SK-N-SH (cell line): Measurements from ENCODE around the gene SAMD4B. TPM values are rescaled to one million over a fixed set of nuclear protein-coding genes. Genes with fewer than 3 reads are reported as not detected.

Experiments
- CTCF ChIA-PET: fragments of 300-600, 350-600 bp; formaldehyde crosslinking; extraction: SDS; loops from one replicate; lab custom pipeline; 2021; lab: Yijun Ruan, JAX
- POLR2A ChIA-PET: fragments of 350-600 bp; sonication (Branson Sonifier 250); formaldehyde crosslinking; extraction: SDS; loops from one replicate; lab custom pipeline; 2020; ENCODE audit warnings: antibody characterized with exemption, inconsistent platforms; lab: Yijun Ruan, JAX
- DNase-seq: peaks from one replicate; pipeline ENCODE4 v3.0.0; 2012
- H2AFZ ChIP-seq: fragments of 200-600 bp; sonication (generic); 2 replicates; pipeline ENCODE4 v1.8.1; 2016; ENCODE audit warnings: antibody characterized with exemption, mild to moderate bottlenecking, low read depth
- H3F3A ChIP-seq: fragments of 200-600 bp; sonication (generic); replicated peaks from 2 replicates; pipeline ENCODE3; 2016; ENCODE audit warnings: antibody characterized with exemption, mild to moderate bottlenecking; ENCODE audit not compliant: insufficient read depth
- H3K27ac ChIP-seq, 2 experiments: fragments of 200-500 bp in 1 of 2; fragments of 200-600 bp in 1 of 2; sonication (Bioruptor generic) in 1 of 2; sonication (generic), shearing (Covaris generic) in 1 of 2; 2 replicates each; pipeline versions ENCODE4 v1.5.1 to v1.6.1; 2014 to 2016; ENCODE audit warnings: low read depth in 2 of 2, inconsistent platforms in 1 of 2, low read length in 1 of 2, mild to moderate bottlenecking in 1 of 2, mixed read lengths in 1 of 2
- H3K27me3 ChIP-seq: fragments of 200-600 bp; sonication (generic), shearing (Covaris generic); 2 replicates; pipeline ENCODE4 v1.6.1; 2016; ENCODE audit warnings: mixed run types; ENCODE audit not compliant: insufficient read depth
- H3K36me3 ChIP-seq, 2 experiments: fragments of 200-500 bp in 1 of 2; fragments of 200-600 bp in 1 of 2; sonication (Bioruptor generic) in 1 of 2; sonication (generic) in 1 of 2; replicated peaks in 1 of 2; 2 replicates each; pipeline versions ENCODE3 to v1.5.1; 2014 to 2016; ENCODE audit warnings: low read length in 1 of 2, mild to moderate bottlenecking in 1 of 2; ENCODE audit not compliant: insufficient read depth in 2 of 2, control insufficient read depth in 1 of 2
- H3K4me1 ChIP-seq, 2 experiments: fragments of 200-500 bp in 1 of 2; fragments of 200-600 bp in 1 of 2; sonication (Bioruptor generic) in 1 of 2; sonication (generic), shearing (Covaris generic) in 1 of 2; 2 replicates each; pipeline versions ENCODE4 v1.5.1 to v1.6.1; 2014 to 2016; ENCODE audit warnings: low read depth in 1 of 2, low read length in 1 of 2, mixed run types in 1 of 2; ENCODE audit not compliant: insufficient read depth in 2 of 2, control insufficient read depth in 1 of 2
- H3K4me2 ChIP-seq: fragments of 200-600 bp; sonication (generic), shearing (Covaris generic); 2 replicates; pipeline ENCODE4 v1.6.1; 2017; ENCODE audit warnings: mixed run types
- H3K4me3 ChIP-seq, 2 experiments: fragments of 200-500 bp in 1 of 2; fragments of 200-600 bp in 1 of 2; sonication (Bioruptor generic) in 1 of 2; sonication (generic), shearing (Covaris generic) in 1 of 2; 2 replicates each; pipeline versions ENCODE4 v1.5.1 to v1.8.1; 2014 to 2016; ENCODE audit warnings: low read depth in 2 of 2, inconsistent platforms in 1 of 2, low read length in 1 of 2, mild to moderate bottlenecking in 1 of 2, mixed read lengths in 1 of 2, moderate library complexity in 1 of 2
- H3K79me2 ChIP-seq: fragments of 200-600 bp; sonication (generic); 2 replicates; pipeline ENCODE4 v1.8.1; 2017; ENCODE audit warnings: mild to moderate bottlenecking; ENCODE audit not compliant: insufficient read depth
- H3K9ac ChIP-seq: fragments of 200-600 bp; sonication (generic); 2 replicates; pipeline ENCODE4 v1.6.1; 2017; ENCODE audit warnings: mixed run types
- H3K9me2 ChIP-seq: fragments of 200-600 bp; sonication (generic); 2 replicates; pipeline ENCODE4 v1.6.1; 2017; ENCODE audit warnings: mixed run types
- H3K9me3 ChIP-seq: fragments of 200-600 bp; sonication (generic); 2 replicates; pipeline ENCODE4 v1.6.1; 2017; ENCODE audit warnings: mixed run types, mild to moderate bottlenecking, moderate library complexity
- H4K20me1 ChIP-seq: fragments of 200-600 bp; sonication (generic); 2 replicates; pipeline ENCODE4 v1.6.1; 2017; ENCODE audit warnings: mild to moderate bottlenecking, mixed run types; ENCODE audit not compliant: insufficient read depth
- CHD2 ChIP-seq: fragments of 150-350 bp; IDR thresholded peaks from 2 replicates; pipeline ENCODE4 v1.6.1; 2018; ENCODE audit warnings: low read length; ENCODE audit not compliant: partially characterized antibody
- ELF1 ChIP-seq: IDR thresholded peaks from 2 replicates; pipeline ENCODE4 v1.4.0; 2012
- EZH2phosphoT487 ChIP-seq: fragments of 200-600 bp; sonication (generic); IDR thresholded peaks from 2 replicates; pipeline ENCODE4 v1.6.1; 2017; ENCODE audit warnings: low read depth, mixed run types, mild to moderate bottlenecking, antibody characterized with exemption, moderate library complexity, borderline replicate concordance
- FOXJ3 ChIP-seq: sonication (generic); formaldehyde crosslinking; IDR thresholded peaks from 2 replicates; pipeline ENCODE4 v1.5.1; 2020; ENCODE audit warnings: mild to moderate bottlenecking, missing genetic modification reagents
- FOXM1 ChIP-seq: IDR thresholded peaks from 2 replicates; pipeline ENCODE4 v1.4.0; 2012; ENCODE audit warnings: low read depth, mild to moderate bottlenecking
- GABPA ChIP-seq: IDR thresholded peaks from 2 replicates; pipeline ENCODE4 v1.4.0; 2012; ENCODE audit warnings: low read depth, mild to moderate bottlenecking
- GATA2 ChIP-seq: sonication (generic); formaldehyde crosslinking; IDR thresholded peaks from 2 replicates; pipeline ENCODE4 v1.5.0; 2020; ENCODE audit warnings: mild to moderate bottlenecking, missing genetic modification reagents
- JUND ChIP-seq: IDR thresholded peaks from 2 replicates; pipeline ENCODE4 v1.4.0; 2012
- MEF2A ChIP-seq: IDR thresholded peaks from 2 replicates; pipeline ENCODE4 v1.4.0; 2012; ENCODE audit warnings: low read depth, borderline replicate concordance
- MXI1 ChIP-seq: IDR thresholded peaks from 2 replicates; pipeline ENCODE4 v1.6.1; 2012; ENCODE audit warnings: mild to moderate bottlenecking, low read depth, low read length, improper control_type of control experiment
- NFIC ChIP-seq: IDR thresholded peaks from 2 replicates; pipeline ENCODE4 v1.4.0; 2012; ENCODE audit warnings: borderline replicate concordance
- NRF1 ChIP-seq: IDR thresholded peaks from 2 replicates; pipeline ENCODE4 v1.6.1; 2012; ENCODE audit warnings: low read depth, mild to moderate bottlenecking, low read length
- PBX3 ChIP-seq: IDR thresholded peaks from 2 replicates; pipeline ENCODE4; 2012
- RCOR1 ChIP-seq: fragments of 150-350 bp; IDR thresholded peaks from 2 replicates; pipeline ENCODE4 v1.6.1; 2017; ENCODE audit warnings: antibody characterized with exemption, low read length
- WGBS: methylation state at CpG from one replicate; pipeline ENCODE4 v1.1.6; 2017; ENCODE audit warnings: low lambda C conversion rate; 5-methylcytosine and 5-hydroxymethylcytosine counted together
- polyA plus RNA-seq, 3 experiments: library from polyadenylated mRNA; depleted of rRNA; stranded (reverse); fragments of >200 nt; gene quantifications; 2 replicates each; pipeline ENCODE4 v1.2.3, GENCODE V29; 2012
- TF ChIP-seq, protein P1 (sequence below): IDR thresholded peaks from 2 replicates; pipeline ENCODE4 v1.4.0; 2012; ENCODE audit warnings: low read depth
- TF ChIP-seq, protein P2 (sequence below): fragments of 150-350 bp; IDR thresholded peaks from 2 replicates; pipeline ENCODE4 v1.6.1; 2017; ENCODE audit warnings: antibody characterized with exemption, low read length, low read depth, borderline replicate concordance
- TF ChIP-seq, protein P3 (sequence below): fragments of 150-350 bp; IDR thresholded peaks from 2 replicates; pipeline ENCODE4 v1.6.1; 2016; ENCODE audit warnings: mild to moderate bottlenecking, low read depth, low read length
- TF ChIP-seq, protein P4 (sequence below): IDR thresholded peaks from 2 replicates; pipeline ENCODE4 v1.4.0; 2012; ENCODE audit warnings: low read depth, borderline replicate concordance

SAMD4B gene
- polyA plus RNA-seq, 1 of the 3 experiments (the other 2 are of a cell fraction) = 83.0 TPM

- Histone ChIP-seq H3K79me2 (no peaks in the 10 kb centered on the region), H2AFZ (no peak overlapping the region), H3K4me2 (no peak overlapping the region), H3K9me3 (no peaks in the 10 kb centered on the region), H3K36me3 (no peaks in the 10 kb centered on the region), H3K27me3 (no peaks in the 10 kb centered on the region), H3K9ac (no peak overlapping the region), H3K27ac (no peak overlapping the region), H3K9me2 (no peaks in the 10 kb centered on the region), H4K20me1 (no peaks in the 10 kb centered on the region), H3F3A (no peaks in the 10 kb centered on the region), H3K4me3 (no peak overlapping the region), H3K4me1 (no peaks in the 10 kb centered on the region)
- no peak for TF ChIP-seq FOXJ3 (CRISPR knock-in tag)
- no peak for TF ChIP-seq CHD2
- TF ChIP-seq JUND = no peak
- TF ChIP-seq FOXM1 = no peak
- no peak for TF ChIP-seq NFIC
- no peak for TF ChIP-seq NRF1
- TF ChIP-seq, protein P1, sequence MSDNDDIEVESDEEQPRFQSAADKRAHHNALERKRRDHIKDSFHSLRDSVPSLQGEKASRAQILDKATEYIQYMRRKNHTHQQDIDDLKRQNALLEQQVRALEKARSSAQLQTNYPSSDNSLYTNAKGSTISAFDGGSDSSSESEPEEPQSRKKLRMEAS = no peak
- no peak for TF ChIP-seq PBX3
- no peak for TF ChIP-seq RCOR1
- TF ChIP-seq, protein P2, sequence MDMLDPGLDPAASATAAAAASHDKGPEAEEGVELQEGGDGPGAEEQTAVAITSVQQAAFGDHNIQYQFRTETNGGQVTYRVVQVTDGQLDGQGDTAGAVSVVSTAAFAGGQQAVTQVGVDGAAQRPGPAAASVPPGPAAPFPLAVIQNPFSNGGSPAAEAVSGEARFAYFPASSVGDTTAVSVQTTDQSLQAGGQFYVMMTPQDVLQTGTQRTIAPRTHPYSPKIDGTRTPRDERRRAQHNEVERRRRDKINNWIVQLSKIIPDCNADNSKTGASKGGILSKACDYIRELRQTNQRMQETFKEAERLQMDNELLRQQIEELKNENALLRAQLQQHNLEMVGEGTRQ = no peak
- CTCF ChIA-PET = interaction anchor here (0.8 to 1.3 kb wide), 5 partner anchors 9 to 181 kb away, joined by 3 to 6 read pairs (median 3); no protein-coding TSS in a partner anchor
- DNase-seq = no peak
- 61% methylated on average over 8 of the region's 10 CpGs for WGBS
- POLR2A ChIA-PET = interaction anchor here (0.8 kb wide), 1 partner anchor 20 kb away, joined by 7 read pairs; no protein-coding TSS in a partner anchor
Measured at GRCh38 chr19:39303373-39304184, 38.6 kb upstream of the SAMD4B start.

GRCh38 chr19:39304185-39304513 is 38.1 kb upstream of the SAMD4B start:
- Histone ChIP-seq H4K20me1 (no peaks in the 10 kb centered on the region), H2AFZ (no peak overlapping the region), H3K36me3 (no peaks in the 10 kb centered on the region), H3F3A (no peaks in the 10 kb centered on the region), H3K9me3 (no peaks in the 10 kb centered on the region), H3K4me2 (no peak overlapping the region), H3K27me3 (no peaks in the 10 kb centered on the region), H3K9me2 (no peaks in the 10 kb centered on the region), H3K4me1 (no peaks in the 10 kb centered on the region), H3K79me2 (no peaks in the 10 kb centered on the region), H3K9ac (no peak overlapping the region), H3K27ac (no peak overlapping the region), H3K4me3 (no peak overlapping the region)
- DNase-seq = no peak
- ChIA-PET POLR2A (interaction anchor here (0.6 kb wide), 1 partner anchor 239 kb away, joined by 3 read pairs; no protein-coding TSS in a partner anchor), CTCF (interaction anchor here (0.8 to 1.3 kb wide), 4 partner anchors 23 to 182 kb away, joined by 3 to 6 read pairs (median 3); no protein-coding TSS in a partner anchor)
- no peak for TF ChIP-seq GABPA
- no peak for TF ChIP-seq EZH2phosphoT487
- TF ChIP-seq MXI1 = no peak
- no peak for TF ChIP-seq PBX3
- TF ChIP-seq, protein P3, sequence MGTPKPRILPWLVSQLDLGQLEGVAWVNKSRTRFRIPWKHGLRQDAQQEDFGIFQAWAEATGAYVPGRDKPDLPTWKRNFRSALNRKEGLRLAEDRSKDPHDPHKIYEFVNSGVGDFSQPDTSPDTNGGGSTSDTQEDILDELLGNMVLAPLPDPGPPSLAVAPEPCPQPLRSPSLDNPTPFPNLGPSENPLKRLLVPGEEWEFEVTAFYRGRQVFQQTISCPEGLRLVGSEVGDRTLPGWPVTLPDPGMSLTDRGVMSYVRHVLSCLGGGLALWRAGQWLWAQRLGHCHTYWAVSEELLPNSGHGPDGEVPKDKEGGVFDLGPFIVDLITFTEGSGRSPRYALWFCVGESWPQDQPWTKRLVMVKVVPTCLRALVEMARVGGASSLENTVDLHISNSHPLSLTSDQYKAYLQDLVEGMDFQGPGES = no peak
- no peak for TF ChIP-seq GATA2 (CRISPR knock-in tag)
- no peak for TF ChIP-seq ELF1
- no peak for TF ChIP-seq MEF2A
- TF ChIP-seq, protein P4, sequence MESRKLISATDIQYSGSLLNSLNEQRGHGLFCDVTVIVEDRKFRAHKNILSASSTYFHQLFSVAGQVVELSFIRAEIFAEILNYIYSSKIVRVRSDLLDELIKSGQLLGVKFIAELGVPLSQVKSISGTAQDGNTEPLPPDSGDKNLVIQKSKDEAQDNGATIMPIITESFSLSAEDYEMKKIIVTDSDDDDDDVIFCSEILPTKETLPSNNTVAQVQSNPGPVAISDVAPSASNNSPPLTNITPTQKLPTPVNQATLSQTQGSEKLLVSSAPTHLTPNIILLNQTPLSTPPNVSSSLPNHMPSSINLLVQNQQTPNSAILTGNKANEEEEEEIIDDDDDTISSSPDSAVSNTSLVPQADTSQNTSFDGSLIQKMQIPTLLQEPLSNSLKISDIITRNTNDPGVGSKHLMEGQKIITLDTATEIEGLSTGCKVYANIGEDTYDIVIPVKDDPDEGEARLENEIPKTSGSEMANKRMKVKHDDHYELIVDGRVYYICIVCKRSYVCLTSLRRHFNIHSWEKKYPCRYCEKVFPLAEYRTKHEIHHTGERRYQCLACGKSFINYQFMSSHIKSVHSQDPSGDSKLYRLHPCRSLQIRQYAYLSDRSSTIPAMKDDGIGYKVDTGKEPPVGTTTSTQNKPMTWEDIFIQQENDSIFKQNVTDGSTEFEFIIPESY = no peak
